Aorta (tissue), 5 donors: ENCODE data around the gene MSI2. TPM values are rescaled to one million over a fixed set of nuclear protein-coding genes. Genes with fewer than 3 reads are reported as not detected.
A peak's percentile ranks its signal among the peaks of the same experiment; 100 is the strongest.

Experiments used
- ATAC-seq: fragments of 200-7000 bp; cut with Tn5 transposase; one replicate; pipeline ENCODE4 v1.9.1; 2022; ENCODE audit warnings: moderate library complexity; ENCODE audit not compliant: low FRiP score
- DNase-seq, 2 donors: peaks; one replicate each; pipeline ENCODE4 v3.0.0-alpha.2; 2020
- H3K27ac ChIP-seq, 2 donors: one replicate each; pipeline ENCODE4 v1.5.1; 2013; ENCODE audit warnings: low read length in 2 of 2, mild to moderate bottlenecking in 2 of 2, moderate library complexity in 2 of 2, control low read depth in 1 of 2, inconsistent platforms in 1 of 2, low read depth in 1 of 2
- H3K27me3 ChIP-seq, 2 donors: one replicate each; pipeline ENCODE4 v1.6.1; 2013; ENCODE audit warnings: control low read depth in 1 of 2, low read length in 1 of 2, mild to moderate bottlenecking in 1 of 2, moderate library complexity in 1 of 2; ENCODE audit not compliant: insufficient read depth in 2 of 2, control insufficient read depth in 1 of 2
- H3K36me3 ChIP-seq, 2 donors: one replicate each; pipeline ENCODE4 v1.6.1; 2013; ENCODE audit warnings: control low read depth in 1 of 2, low read length in 1 of 2, mild to moderate bottlenecking in 1 of 2; ENCODE audit not compliant: insufficient read depth in 2 of 2, control insufficient read depth in 1 of 2
- H3K4me1 ChIP-seq, 2 donors: one replicate each; pipeline ENCODE4 v1.6.1; 2013; ENCODE audit warnings: low read length in 2 of 2, control low read depth in 1 of 2, mild to moderate bottlenecking in 1 of 2, moderate library complexity in 1 of 2; ENCODE audit not compliant: insufficient read depth in 2 of 2, control insufficient read depth in 1 of 2
- H3K4me3 ChIP-seq, 2 donors: one replicate each; pipeline ENCODE4 v1.5.1; 2013; ENCODE audit warnings: low read length in 2 of 2, control low read depth in 1 of 2, mild to moderate bottlenecking in 1 of 2
- H3K9me3 ChIP-seq: one replicate; pipeline ENCODE4 v1.6.1; 2013; ENCODE audit warnings: mild to moderate bottlenecking, low read length; ENCODE audit not compliant: control insufficient read depth
- WGBS, 2 donors: extraction: QIAGEN DNeasy Blood & Tissue Kit; methylation state at CpG; one replicate each; pipeline ENCODE4 v1.1.7; 2013; 5-methylcytosine and 5-hydroxymethylcytosine counted together
- intact Hi-C, 2 donors: fragments of 100-400 bp; cut with DNase I; formaldehyde crosslinking; loops; one replicate each; pipeline versions ENCODE4 v1.14.2 to v1.15.0; 2022
- polyA plus RNA-seq, 2 donors: library from polyadenylated mRNA; stranded (reverse); fragments of 200-250 nt; gene quantifications; one replicate each; pipeline ENCODE4 v1.2.3, GENCODE V29; 2013
- total RNA-seq, 2 donors: library from RNA; stranded (reverse); fragmentation: NEBNext Ultra II Directional; extraction: Animal tissue kit (Norgen Biotek cat#: 25700); gene quantifications; one replicate each; pipeline ENCODE4 v1.2.1, GENCODE V29; 2021
- donor health status: healthy with polysubstance abuse.
- donor health status: Bipolar disorder and iron deficiency.
- donor health status: DM: no; HTN: no; CAD: no.
- donor health status: DM: no; HTN: no; CAD: no.
- donor health status: DM: yes; HTN: yes; CAD: no.

MSI2 gene
- total and polyA plus RNA-seq, 4 donors = 9.3 to 48.2 (median 29.1) TPM

DNA sequence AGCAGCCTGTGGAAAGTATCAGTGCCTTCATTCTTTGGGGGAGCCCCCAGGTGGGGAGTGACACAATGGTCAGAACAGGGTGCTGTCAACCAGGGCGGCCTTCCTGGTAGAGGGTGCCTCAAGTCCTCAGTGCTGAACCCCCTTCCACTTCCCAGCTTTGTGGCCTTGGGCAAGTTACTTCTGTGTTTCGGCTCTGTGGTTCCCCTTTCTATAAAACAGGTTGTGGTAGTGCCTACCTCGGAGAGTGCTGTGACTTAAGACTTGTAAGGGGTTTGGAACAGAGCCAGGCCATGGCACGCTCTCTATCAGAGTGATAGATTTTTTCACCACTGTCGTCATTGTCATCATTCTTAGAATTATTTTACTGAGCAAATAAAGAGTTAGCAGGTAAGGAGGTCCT lies 347.7 kb downstream of the MSI2 start:
- no peaks in the 10 kb centered on the region for H3K36me3 ChIP-seq
- H3K4me3 ChIP-seq = no peak overlapping the region
- peaks cover 0 to 3% of the 10 kb centered on the region in 2 donors for H3K4me1 ChIP-seq
- WGBS, 2 donors = 92 to 94% methylated on average over 5 of the region's 5 CpGs
- no peaks in the 10 kb centered on the region for H3K9me3 ChIP-seq
- no peaks in the 10 kb centered on the region for H3K27me3 ChIP-seq
- intact Hi-C loops = no loop called here
- ATAC-seq (no peak), DNase-seq (peak; percentile 47 to 57)
- no peak overlapping the region for H3K27ac ChIP-seq

DNA sequence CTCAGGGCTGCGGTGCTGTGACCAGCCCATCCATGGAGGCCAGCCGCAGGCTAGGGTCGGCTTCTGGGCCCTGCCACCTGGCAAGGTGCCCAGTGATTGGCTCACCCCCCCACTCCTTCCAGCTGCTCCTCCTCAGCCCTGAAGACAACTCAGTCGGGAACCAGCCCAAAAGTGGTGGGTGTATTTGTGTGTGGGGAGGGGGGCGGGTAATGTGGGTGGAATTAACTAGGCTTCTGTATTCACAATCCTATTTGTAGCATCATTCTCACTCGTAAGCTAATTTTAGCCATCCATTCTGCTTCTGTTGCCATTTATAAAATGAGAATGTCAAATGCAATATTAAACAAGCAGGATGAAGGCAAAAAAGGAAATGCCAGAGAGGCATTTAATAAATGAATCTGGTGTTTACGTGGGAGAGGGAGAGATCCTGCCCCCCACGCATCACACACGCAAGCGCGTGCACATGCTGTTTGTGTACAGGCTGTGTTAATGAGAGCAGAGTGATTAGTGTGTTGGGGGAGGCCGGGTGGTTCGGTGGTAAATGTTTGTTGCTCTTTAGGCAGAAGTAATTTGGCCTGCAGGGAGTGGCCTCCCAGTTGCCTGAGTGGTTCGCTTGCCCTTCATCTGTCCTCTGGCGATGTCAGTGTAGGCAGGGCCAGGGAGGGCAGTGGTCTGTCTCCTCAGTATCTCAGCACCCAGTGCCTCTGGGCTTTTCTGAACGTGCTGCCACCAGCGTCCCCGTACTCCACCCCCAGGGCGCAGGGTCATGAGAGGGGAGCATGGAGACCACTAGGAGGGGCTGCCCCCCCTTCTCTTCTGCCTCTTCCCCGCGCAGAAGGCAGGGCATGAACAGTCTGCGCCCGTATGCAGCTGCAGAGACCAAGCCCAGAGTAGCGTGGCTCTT lies 348.7 kb downstream of the MSI2 start:
- H3K27me3 ChIP-seq = no peaks in the 10 kb centered on the region
- ATAC-seq = peak; percentile 60
- H3K27ac ChIP-seq = no peak overlapping the region
- no peaks in the 10 kb centered on the region for H3K9me3 ChIP-seq
- DNase-seq = peak; percentile 73 to 75
- WGBS, 2 donors = 30 to 35% methylated on average over 24 of the region's 24 CpGs
- H3K36me3 ChIP-seq = no peaks in the 10 kb centered on the region
- H3K4me1 ChIP-seq = peaks cover 0 to 3% of the 10 kb centered on the region in 2 donors
- H3K4me3 ChIP-seq = no peak overlapping the region
- intact Hi-C loops = no loop called here

DNA sequence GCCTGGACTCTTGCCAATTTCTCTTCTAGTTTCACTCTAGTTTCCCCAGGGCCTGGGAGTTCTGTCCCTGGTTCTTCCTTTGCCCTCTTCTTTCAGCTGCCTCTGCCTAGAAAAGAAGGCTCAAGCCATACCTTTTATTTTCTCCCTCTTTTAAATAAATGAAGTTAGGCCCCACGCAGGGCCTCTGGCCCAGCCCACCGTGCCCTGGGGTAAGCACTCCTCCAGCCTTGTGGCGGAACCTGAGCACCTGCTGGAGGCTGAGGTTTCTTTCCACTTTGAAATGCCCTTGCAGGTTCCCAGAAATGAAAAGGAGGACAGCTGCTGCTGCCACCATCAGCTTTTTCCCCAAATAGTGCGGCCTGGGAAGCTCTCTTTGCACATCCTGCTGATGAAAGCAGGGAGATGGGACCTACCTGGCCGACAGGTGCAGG lies 349.4 kb downstream of the MSI2 start:
- intact Hi-C loops = no loop called here
- Histone ChIP-seq H3K27ac (no peak overlapping the region), H3K4me1 (no peaks in the 10 kb centered on the region), H3K36me3 (no peaks in the 10 kb centered on the region), H3K9me3 (no peaks in the 10 kb centered on the region), H3K27me3 (no peaks in the 10 kb centered on the region), H3K4me3 (no peak overlapping the region)
- no peak for ATAC-seq
- WGBS, 2 donors = 81 to 88% methylated on average over 5 of the region's 5 CpGs
- no peak for DNase-seq

DNA sequence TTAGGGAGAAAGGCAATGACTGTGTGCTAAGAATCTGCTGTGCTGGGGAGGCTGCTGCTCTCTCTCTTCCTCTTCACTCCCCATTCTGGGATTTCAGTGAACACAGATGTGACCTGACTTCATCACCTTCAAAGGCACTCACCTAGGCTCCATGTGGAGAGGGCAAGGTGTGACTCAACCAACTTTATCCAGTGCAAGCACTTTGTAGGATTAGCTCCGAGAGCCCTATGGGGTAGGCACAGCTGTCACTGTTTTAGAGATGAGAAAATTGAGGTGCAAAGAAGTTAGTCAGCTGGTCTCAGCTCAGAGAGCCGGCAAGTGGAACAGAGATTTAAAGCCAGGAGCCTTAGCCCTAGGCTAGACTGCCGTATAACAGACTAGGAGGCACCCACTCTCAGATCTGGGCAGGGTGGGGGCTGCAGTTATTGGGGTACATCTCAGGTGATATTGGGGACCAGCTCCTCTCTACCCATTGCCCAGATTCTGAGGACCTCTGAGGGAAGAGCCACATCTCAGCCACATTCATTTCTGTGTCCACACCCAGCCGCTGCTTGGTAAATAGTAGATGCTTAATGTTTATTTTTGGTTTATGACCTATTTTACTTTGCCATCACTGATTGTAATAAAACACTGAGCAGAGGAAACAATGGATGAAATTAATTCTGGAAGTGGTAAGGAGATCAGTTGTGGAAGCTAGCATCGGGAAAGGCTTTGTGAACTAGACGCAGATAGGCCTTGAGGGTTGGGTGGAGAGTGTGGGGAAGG lies 350.0 kb downstream of the MSI2 start:
- ATAC-seq = no peak
- H3K4me1 ChIP-seq = no peaks in the 10 kb centered on the region

DNA sequence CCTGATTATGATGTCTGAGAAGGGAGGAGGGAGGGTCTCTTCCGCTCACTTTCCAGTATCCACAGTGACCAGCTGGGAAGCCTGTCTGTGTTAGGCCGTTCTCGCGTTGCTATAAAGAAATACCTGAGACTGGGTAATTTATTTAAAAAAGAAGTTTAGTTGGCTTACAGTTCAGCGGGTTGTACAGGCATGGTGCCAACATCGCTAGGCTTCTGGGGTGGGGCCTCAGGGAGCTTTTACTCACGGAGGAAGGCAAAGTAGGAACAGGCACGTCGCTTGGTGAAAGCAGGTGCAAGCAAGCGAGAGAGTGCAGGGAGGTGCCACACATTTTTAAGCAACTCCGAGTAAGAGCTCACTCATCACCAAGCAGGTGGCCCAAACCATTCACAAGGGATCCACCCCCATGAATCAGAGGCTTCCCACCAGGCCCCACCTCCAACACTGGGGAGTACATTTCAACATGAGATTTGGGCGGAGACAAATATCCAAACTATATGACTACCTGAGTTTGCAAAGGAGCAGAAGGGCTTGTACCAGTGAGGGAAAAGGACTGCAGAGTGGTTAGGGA lies 351.3 kb downstream of the MSI2 start:
- no peaks in the 10 kb centered on the region for H3K36me3 ChIP-seq
- ATAC-seq (no peak), DNase-seq (peak; percentile 18 to 50)
- intact Hi-C loops = no loop called here
- no peaks in the 10 kb centered on the region for H3K27me3 ChIP-seq
- WGBS, 2 donors = 86 to 91% methylated on average over 12 of the region's 12 CpGs
- H3K4me1 ChIP-seq = no peaks in the 10 kb centered on the region
- no peak overlapping the region for H3K4me3 ChIP-seq
- no peak overlapping the region for H3K27ac ChIP-seq
- no peaks in the 10 kb centered on the region for H3K9me3 ChIP-seq

More for the DNA sequence above, 350.0 kb downstream of the MSI2 start:
- intact Hi-C loops = no loop called here
- Histone ChIP-seq H3K9me3 (no peaks in the 10 kb centered on the region), H3K4me3 (no peak overlapping the region), H3K27me3 (no peaks in the 10 kb centered on the region), H3K27ac (no peak overlapping the region), H3K36me3 (no peaks in the 10 kb centered on the region)
- 90 to 93% methylated on average over 6 of the region's 6 CpGs for WGBS, 2 donors
- DNase-seq = peak in 1 of 2 donors; percentile 33

DNA sequence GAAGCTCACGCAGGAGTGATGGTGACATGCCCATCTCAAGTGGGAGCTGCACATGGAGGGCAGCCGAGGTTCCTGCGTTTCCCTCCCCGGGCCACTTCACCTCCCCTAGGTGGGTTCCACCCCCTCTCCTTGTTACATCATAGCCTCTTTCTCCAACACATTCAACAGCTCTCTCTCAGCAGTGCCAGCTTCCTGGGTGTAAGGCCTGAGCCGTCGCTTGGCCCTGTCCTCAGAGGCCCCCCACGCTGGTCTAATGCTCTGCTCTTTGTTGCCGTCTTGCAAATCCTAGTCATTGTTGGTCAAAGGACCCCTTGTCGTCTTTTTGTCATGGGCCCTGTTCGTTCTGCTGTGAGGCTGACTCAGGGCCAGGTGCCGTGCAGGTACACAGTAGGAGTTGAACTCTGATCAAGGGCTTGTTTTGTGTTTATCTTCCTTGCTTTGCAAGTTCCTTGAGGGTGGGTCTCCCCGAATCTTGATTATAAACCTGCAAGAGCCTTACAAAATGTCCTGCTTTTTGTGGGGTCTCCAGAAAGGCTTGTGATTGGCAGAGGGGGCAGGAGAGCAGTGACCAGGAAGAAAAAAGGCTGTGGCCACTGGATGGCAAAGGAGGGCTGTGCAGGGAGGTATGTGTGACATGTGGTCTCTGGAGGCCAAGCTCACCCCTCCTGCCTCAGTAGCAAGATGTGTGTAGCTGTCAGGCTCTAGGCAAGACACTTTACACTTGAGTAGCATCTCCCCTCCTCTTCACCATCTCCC lies 352.2 kb downstream of the MSI2 start:
- Histone ChIP-seq H3K9me3 (no peaks in the 10 kb centered on the region), H3K4me3 (no peak overlapping the region), H3K27me3 (no peaks in the 10 kb centered on the region), H3K27ac (no peak overlapping the region), H3K36me3 (no peaks in the 10 kb centered on the region), H3K4me1 (no peaks in the 10 kb centered on the region)
- 95% methylated on average over 12 of the region's 12 CpGs for WGBS, 2 donors
- DNase-seq (peak; percentile 17 to 43), ATAC-seq (no peak)
- intact Hi-C loops = no loop called here

DNA sequence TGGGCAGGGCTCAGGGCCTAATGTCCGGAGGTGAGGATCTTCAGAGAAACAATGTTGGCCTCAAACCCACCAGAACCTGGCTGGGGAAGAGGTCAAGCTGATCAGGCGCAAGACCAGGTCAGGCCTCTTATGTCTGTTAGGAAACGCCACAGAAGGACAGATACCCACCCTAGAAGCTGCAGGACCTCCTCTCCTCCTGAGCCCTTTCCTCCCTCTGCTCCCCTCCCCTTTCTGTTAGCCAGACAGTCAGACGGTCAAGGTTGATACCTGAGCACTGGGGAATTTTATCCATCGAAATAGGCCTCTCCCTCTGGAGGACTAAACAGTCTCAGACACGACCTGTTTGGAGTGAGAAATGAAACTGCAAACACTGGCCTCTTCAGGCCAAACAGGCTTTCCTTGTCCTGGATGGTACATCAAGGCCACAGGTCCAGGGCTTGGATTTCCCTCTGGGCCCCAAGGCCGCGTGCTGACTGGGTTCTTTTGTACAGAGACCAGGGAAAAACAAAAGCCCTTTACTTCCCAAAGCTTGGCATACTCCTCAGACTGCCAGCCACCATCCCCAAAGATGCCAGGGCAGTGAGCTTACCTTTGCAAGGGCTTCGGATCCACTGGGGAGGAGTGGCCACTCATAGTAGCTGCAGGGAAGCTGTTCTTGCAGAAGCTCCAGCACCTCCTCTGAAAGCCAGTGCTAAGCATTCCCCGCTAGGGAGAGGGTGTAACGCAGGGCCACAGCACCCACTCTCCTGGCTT lies 353.0 kb downstream of the MSI2 start:
- ATAC-seq (no peak), DNase-seq (peak in 1 of 2 donors; percentile 44)
- H3K4me1 ChIP-seq = no peaks in the 10 kb centered on the region
- intact Hi-C loops = no loop called here
- no peak overlapping the region for H3K27ac ChIP-seq
- H3K27me3 ChIP-seq = no peaks in the 10 kb centered on the region
- H3K9me3 ChIP-seq = no peaks in the 10 kb centered on the region
- no peak overlapping the region for H3K4me3 ChIP-seq
- H3K36me3 ChIP-seq = no peaks in the 10 kb centered on the region
- WGBS, 2 donors = 86 to 90% methylated on average over 11 of the region's 11 CpGs

DNA sequence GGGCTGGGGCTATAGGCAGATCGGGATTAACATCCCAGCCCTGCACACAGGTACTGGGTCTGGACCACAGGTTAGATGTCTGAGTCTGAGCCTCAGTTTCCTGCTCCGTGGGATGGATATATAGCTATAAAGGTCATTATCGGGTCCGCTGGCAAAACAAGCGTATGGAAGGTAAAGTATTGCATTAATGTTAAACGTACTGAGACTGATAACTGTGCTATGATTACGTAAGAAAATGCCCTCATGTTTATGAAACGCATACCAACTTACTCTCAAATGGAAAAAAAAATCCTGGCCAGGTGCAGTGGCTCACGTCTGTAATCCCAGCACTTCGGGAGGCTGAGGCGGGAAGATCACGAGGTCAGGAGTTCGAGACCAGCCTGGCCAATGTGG lies 353.6 kb downstream of the MSI2 start:
- Histone ChIP-seq H3K27ac (no peak overlapping the region), H3K4me1 (no peaks in the 10 kb centered on the region), H3K27me3 (no peaks in the 10 kb centered on the region), H3K4me3 (no peak overlapping the region), H3K9me3 (no peaks in the 10 kb centered on the region), H3K36me3 (no peaks in the 10 kb centered on the region)
- DNase-seq = peak in 1 of 2 donors; percentile 33
- no peak for ATAC-seq
- 91 to 94% methylated on average over 13 of the region's 13 CpGs for WGBS, 2 donors
- intact Hi-C loops = no loop called here
